NOMO-1 treated with DMSO at 0.1 percent for 48 hours (cell line): ENCODE results near the gene COL18A1.

ENCODE experiments used
- DNase-seq: peaks from one replicate; lab custom pipeline; 2025; ENCODE audit not compliant: unreplicated experiment; lab: John Stamatoyannopoulos, UW

Gene COL18A1

GRCh38 chr21:45396620-45396995 is 8.4 kb upstream of the COL18A1 start:
- DNase-seq = no peak

- DNase-seq = no peak
These were observed 7.6 kb upstream of the COL18A1 start for GRCh38 chr21:45397381-45397780.

- DNase-seq = no peak
These were observed 3.9 kb upstream of the COL18A1 start for GRCh38 chr21:45401054-45401518.

- DNase-seq = no peak
These were observed 2.8 kb upstream of the COL18A1 start for GRCh38 chr21:45401916-45402900.

- DNase-seq = no peak
These were observed 1.7 kb upstream of the COL18A1 start for GRCh38 chr21:45403133-45403824.

GRCh38 chr21:45403825-45404729 is 888 bp upstream of the COL18A1 start:
- DNase-seq = no peak

GRCh38 chr21:45405271-45405818 is 380 bp downstream of the COL18A1 start:
- DNase-seq = no peak

GRCh38 chr21:45405819-45406762 is 1.1 kb downstream of the COL18A1 start:
- DNase-seq = no peak

- DNase-seq = no peak
These were observed 2.0 kb downstream of the COL18A1 start for GRCh38 chr21:45406801-45407628.

- DNase-seq = no peak
These were observed 2.8 kb downstream of the COL18A1 start for GRCh38 chr21:45407629-45408247.

GRCh38 chr21:45408271-45408791 is 3.4 kb downstream of the COL18A1 start:
- DNase-seq = no peak

GRCh38 chr21:45408801-45409261 is 3.9 kb downstream of the COL18A1 start:
- DNase-seq = no peak

GRCh38 chr21:45409466-45410150 is 4.6 kb downstream of the COL18A1 start:
- DNase-seq = no peak

GRCh38 chr21:45410151-45410864 is 5.3 kb downstream of the COL18A1 start:
- DNase-seq = no peak

- no peak for DNase-seq
These were observed 6.2 kb downstream of the COL18A1 start for GRCh38 chr21:45410865-45411809.

- DNase-seq = no peak
These were observed 6.8 kb downstream of the COL18A1 start for GRCh38 chr21:45411810-45412206.
